Neural cell (in vitro differentiated cells): Measurements from ENCODE around the gene GPR142. TPM values are rescaled to one million over a fixed set of nuclear protein-coding genes. Genes with fewer than 3 reads are reported as not detected.

ENCODE experiments used
- H2AFZ ChIP-seq: fragments of 200-600, 300-800 bp; sonication (generic), shearing (Covaris generic); 2 replicates; pipeline ENCODE4 v1.6.0; 2014; ENCODE audit warnings: low read depth, mild to moderate bottlenecking, antibody characterized with exemption, low read length, moderate library complexity
- H3F3A ChIP-seq: fragments of 200-600 bp; shearing (Covaris generic); 2 replicates; pipeline ENCODE4 v1.6.1; 2016; ENCODE audit warnings: mild to moderate bottlenecking, moderate library complexity, mixed read lengths, antibody characterized with exemption, low read length; ENCODE audit not compliant: insufficient read depth, poor library complexity, severe bottlenecking
- H3K27ac ChIP-seq: fragments of 200-600, 300-800 bp; sonication (generic), shearing (Covaris generic); 2 replicates; pipeline ENCODE4 v1.5.1; 2014; ENCODE audit warnings: mild to moderate bottlenecking, low read length, moderate library complexity
- H3K27me3 ChIP-seq: fragments of 300-800, 200-600 bp; sonication (generic), shearing (Covaris generic); 2 replicates; pipeline ENCODE4 v1.6.0; 2014; ENCODE audit warnings: mild to moderate bottlenecking, low read depth, low read length, moderate library complexity; ENCODE audit not compliant: insufficient read depth
- H3K36me3 ChIP-seq: fragments of 300-800, 200-600 bp; sonication (generic), shearing (Covaris generic); 2 replicates; pipeline ENCODE4 v1.5.1; 2014; ENCODE audit warnings: mild to moderate bottlenecking, antibody characterized with exemption, low read length, moderate library complexity; ENCODE audit not compliant: insufficient read depth
- H3K4me2 ChIP-seq: fragments of 300-800, 200-600 bp; sonication (generic), shearing (Covaris generic); 2 replicates; pipeline ENCODE4 v1.6.0; 2014; ENCODE audit warnings: mild to moderate bottlenecking, low read length
- H3K4me3 ChIP-seq: fragments of 300-800, 200-600 bp; sonication (generic), shearing (Covaris generic); 2 replicates; pipeline ENCODE4 v1.5.1; 2014; ENCODE audit warnings: mild to moderate bottlenecking, low read length, moderate library complexity
- H3K79me2 ChIP-seq: fragments of 200-600 bp; shearing (Covaris generic); replicated peaks from 2 replicates; pipeline ENCODE4 v1.6.0; 2014; ENCODE audit warnings: mild to moderate bottlenecking, low read length, moderate library complexity; ENCODE audit not compliant: insufficient read depth
- H3K9ac ChIP-seq: fragments of 300-800, 200-600 bp; sonication (generic), shearing (Covaris generic); 2 replicates; pipeline ENCODE4 v1.6.1; 2016; ENCODE audit warnings: mild to moderate bottlenecking, low read length, mixed read lengths
- H3K9me2 ChIP-seq: fragments of 200-600 bp; shearing (Covaris generic); 2 replicates; pipeline ENCODE4 v1.6.1; 2016; ENCODE audit warnings: mild to moderate bottlenecking, low read length, mixed read lengths; ENCODE audit not compliant: insufficient read depth
- H3K9me3 ChIP-seq: fragments of 200-600, 300-800 bp; sonication (generic), shearing (Covaris generic); 2 replicates; pipeline ENCODE4 v1.6.1; 2016; ENCODE audit warnings: mild to moderate bottlenecking, mixed run types, low read length, moderate library complexity, mixed read lengths
- H4K20me1 ChIP-seq: fragments of 200-600 bp; shearing (Covaris generic); 2 replicates; pipeline ENCODE4 v1.6.1; 2016; ENCODE audit warnings: mild to moderate bottlenecking, mixed run types; ENCODE audit not compliant: insufficient read depth
- EP300 ChIP-seq: fragments of 450-650 bp; conservative IDR thresholded peaks from 2 replicates; pipeline ENCODE4 v1.6.1; 2014; ENCODE audit warnings: antibody characterized with exemption, mild to moderate bottlenecking, moderate library complexity; ENCODE audit not compliant: poor library complexity, severe bottlenecking
- EZH2 ChIP-seq: fragments of 200-600, 300-800 bp; shearing (Covaris generic), sonication (generic); IDR thresholded peaks from 2 replicates; pipeline ENCODE4 v1.6.1; 2014; ENCODE audit warnings: antibody characterized with exemption, low read length, borderline replicate concordance, mild to moderate bottlenecking; ENCODE audit not compliant: insufficient read depth, poor library complexity, severe bottlenecking
- MXI1 ChIP-seq: fragments of 450-650 bp; conservative IDR thresholded peaks from 2 replicates; pipeline ENCODE4 v1.6.1; 2014; ENCODE audit warnings: antibody characterized with exemption, mild to moderate bottlenecking; ENCODE audit not compliant: poor library complexity, severe bottlenecking
- POLR2AphosphoS5 ChIP-seq: IDR thresholded peaks from 2 replicates; pipeline ENCODE4 v1.6.1; 2012
- RAD21 ChIP-seq: fragments of 450-650 bp; conservative IDR thresholded peaks from 2 replicates; pipeline ENCODE4 v1.6.1; 2014; ENCODE audit warnings: antibody characterized with exemption, mild to moderate bottlenecking, moderate library complexity
- REST ChIP-seq: IDR thresholded peaks from 2 replicates; pipeline ENCODE4 v1.6.1; 2012; ENCODE audit warnings: borderline replicate concordance
- SMC3 ChIP-seq: fragments of 450-650 bp; conservative IDR thresholded peaks from 2 replicates; pipeline ENCODE4 v1.6.1; 2014; ENCODE audit warnings: antibody characterized with exemption, mild to moderate bottlenecking, moderate library complexity; ENCODE audit not compliant: poor library complexity
- TAF1 ChIP-seq: IDR thresholded peaks from 2 replicates; pipeline ENCODE4 v1.6.1; 2012; ENCODE audit warnings: low read depth
- polyA plus RNA-seq: library from polyadenylated mRNA; depleted of rRNA; stranded (reverse); fragments of >200 nt; gene quantifications from 2 replicates; pipeline ENCODE4 v1.2.3, GENCODE V29; 2014
- TF ChIP-seq, protein P1 (sequence below): fragments of 450-650 bp; IDR thresholded peaks from 2 replicates; pipeline ENCODE4 v1.5.1; 2014; ENCODE audit warnings: antibody characterized with exemption, mild to moderate bottlenecking, moderate library complexity; ENCODE audit not compliant: poor library complexity, severe bottlenecking

GPR142 gene
- polyA plus RNA-seq, 1 donor from 2014 or later = not detected

- Histone ChIP-seq H3K9me3 (no peaks in the 10 kb centered on the region), H4K20me1 (no peaks in the 10 kb centered on the region), H3K9ac (no peak overlapping the region), H2AFZ (no peak overlapping the region), H3K27ac (no peak overlapping the region), H3K4me3 (no peak overlapping the region), H3K36me3 (no peaks in the 10 kb centered on the region), H3K79me2 (no peaks in the 10 kb centered on the region), H3K4me2 (no peak overlapping the region), H3F3A (no peaks in the 10 kb centered on the region), H3K9me2 (no peaks in the 10 kb centered on the region), H3K27me3 (no peaks in the 10 kb centered on the region)
- TF ChIP-seq SMC3 (no peak), TAF1 (no peak), RAD21 (no peak), EP300 (no peak), POLR2AphosphoS5 (no peak), EZH2 (no peak), REST (no peak), MXI1 (no peak)
- TF ChIP-seq, protein P1, sequence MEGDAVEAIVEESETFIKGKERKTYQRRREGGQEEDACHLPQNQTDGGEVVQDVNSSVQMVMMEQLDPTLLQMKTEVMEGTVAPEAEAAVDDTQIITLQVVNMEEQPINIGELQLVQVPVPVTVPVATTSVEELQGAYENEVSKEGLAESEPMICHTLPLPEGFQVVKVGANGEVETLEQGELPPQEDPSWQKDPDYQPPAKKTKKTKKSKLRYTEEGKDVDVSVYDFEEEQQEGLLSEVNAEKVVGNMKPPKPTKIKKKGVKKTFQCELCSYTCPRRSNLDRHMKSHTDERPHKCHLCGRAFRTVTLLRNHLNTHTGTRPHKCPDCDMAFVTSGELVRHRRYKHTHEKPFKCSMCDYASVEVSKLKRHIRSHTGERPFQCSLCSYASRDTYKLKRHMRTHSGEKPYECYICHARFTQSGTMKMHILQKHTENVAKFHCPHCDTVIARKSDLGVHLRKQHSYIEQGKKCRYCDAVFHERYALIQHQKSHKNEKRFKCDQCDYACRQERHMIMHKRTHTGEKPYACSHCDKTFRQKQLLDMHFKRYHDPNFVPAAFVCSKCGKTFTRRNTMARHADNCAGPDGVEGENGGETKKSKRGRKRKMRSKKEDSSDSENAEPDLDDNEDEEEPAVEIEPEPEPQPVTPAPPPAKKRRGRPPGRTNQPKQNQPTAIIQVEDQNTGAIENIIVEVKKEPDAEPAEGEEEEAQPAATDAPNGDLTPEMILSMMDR = no peak
These were observed 20.3 kb downstream of the GPR142 start for GRCh38 chr17:74387365-74388218.

DNA sequence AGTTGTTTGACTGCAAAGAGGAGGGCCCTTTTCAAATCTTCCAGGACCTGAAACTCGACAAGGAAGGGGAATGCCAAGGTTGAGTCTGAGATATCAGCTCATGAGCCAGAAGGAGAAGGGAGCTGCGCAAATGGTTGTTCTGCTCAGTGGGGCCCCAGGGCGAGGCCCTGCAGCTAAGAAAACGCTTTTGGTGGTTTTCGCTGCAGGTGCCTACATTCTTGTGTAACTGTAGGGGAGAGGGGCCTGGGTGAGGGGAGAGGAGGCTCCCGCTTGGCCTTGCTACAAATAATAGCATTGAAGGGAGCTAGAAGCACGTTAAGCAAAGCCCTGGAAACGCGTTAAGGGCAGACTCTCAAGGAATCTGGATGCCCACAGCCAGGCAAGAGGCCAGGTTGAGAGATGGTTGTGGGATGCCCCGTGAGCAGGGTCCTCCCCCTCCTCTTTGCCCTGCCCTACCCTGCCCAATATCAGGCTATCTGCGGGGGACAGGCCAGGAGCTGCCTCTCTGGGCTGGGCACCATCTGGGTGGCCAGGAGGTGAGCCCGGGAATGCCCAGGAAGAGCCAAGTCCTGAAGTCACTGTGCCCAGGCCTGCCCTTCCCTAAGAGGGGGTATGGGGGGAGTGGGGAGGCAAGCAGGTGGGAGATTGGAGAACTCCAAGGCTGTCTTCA is 21.9 kb downstream of the GPR142 start:
- H3K9me2 ChIP-seq = no peaks in the 10 kb centered on the region
- no peaks in the 10 kb centered on the region for H3K9me3 ChIP-seq
- no peak overlapping the region for H2AFZ ChIP-seq
- H3K4me2 ChIP-seq = no peak overlapping the region
- no peak overlapping the region for H3K4me3 ChIP-seq
- TF ChIP-seq, protein P1 = no peak
- TF ChIP-seq SMC3 (no peak), EP300 (no peak), REST (no peak), MXI1 (no peak), TAF1 (no peak)
- no peaks in the 10 kb centered on the region for H3F3A ChIP-seq
- no peak overlapping the region for H3K9ac ChIP-seq
- H3K79me2 ChIP-seq = no peaks in the 10 kb centered on the region
- H3K27me3 ChIP-seq = no peaks in the 10 kb centered on the region
- H3K27ac ChIP-seq = no peak overlapping the region
- H4K20me1 ChIP-seq = no peaks in the 10 kb centered on the region
- H3K36me3 ChIP-seq = no peaks in the 10 kb centered on the region
